GM19438 (cell line): ENCODE results near the gene C1orf35.
A peak's percentile ranks its signal among the peaks of the same experiment; 100 is the strongest.

Source experiments
- ATAC-seq: cut with Tn5 transposase; IDR thresholded peaks from one replicate; pipeline ENCODE4 v1.9.1; 2021; ENCODE audit warnings: low read depth; ENCODE audit not compliant: unreplicated experiment

The C1orf35 gene

DNA sequence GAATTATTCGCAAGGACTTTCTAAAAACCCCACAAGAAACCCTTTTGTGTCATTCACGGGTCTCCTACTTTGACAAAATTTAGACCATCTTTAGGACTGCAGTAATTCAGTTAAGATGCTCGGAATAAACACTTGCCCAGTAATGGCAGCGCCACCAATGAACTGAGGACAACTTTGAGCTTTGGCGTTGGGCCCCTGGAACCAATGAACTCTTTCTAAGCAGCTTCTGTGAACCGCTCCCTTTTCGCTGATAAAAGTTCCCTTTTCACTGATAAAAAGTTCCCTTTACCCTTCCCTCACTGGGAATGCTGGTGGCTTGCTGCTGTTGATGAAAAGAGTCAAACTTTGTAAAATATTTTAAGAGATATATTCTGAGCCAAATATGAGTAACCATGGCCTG is 7.4 kb upstream of the C1orf35 start:
- no peak for ATAC-seq

DNA sequence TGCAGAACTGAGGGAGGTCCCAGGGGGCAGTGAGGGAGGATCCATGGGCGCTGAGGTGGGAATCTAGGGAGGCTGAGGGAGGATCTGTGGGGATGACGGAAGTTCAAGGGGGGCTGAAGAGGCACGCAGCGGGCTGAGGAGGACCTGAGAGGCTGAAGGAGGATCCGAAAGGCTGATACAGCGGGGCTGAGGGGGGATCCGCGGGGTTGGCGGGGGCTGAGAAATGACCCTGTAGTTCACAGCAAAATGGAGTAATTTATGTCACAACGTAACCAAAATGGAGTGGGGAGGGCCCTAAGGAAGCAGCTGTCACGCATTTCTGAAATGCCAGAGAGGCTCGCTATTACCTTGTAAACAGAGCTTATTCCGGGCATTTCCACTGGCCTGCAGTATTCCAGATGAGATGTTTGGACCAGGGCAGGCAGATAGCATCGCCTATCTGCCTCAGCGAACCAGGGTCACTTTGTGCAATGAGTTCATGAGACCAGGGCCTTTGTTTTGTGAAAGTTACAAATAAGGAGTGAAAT is 6.9 kb upstream of the C1orf35 start:
- ATAC-seq = no peak

DNA sequence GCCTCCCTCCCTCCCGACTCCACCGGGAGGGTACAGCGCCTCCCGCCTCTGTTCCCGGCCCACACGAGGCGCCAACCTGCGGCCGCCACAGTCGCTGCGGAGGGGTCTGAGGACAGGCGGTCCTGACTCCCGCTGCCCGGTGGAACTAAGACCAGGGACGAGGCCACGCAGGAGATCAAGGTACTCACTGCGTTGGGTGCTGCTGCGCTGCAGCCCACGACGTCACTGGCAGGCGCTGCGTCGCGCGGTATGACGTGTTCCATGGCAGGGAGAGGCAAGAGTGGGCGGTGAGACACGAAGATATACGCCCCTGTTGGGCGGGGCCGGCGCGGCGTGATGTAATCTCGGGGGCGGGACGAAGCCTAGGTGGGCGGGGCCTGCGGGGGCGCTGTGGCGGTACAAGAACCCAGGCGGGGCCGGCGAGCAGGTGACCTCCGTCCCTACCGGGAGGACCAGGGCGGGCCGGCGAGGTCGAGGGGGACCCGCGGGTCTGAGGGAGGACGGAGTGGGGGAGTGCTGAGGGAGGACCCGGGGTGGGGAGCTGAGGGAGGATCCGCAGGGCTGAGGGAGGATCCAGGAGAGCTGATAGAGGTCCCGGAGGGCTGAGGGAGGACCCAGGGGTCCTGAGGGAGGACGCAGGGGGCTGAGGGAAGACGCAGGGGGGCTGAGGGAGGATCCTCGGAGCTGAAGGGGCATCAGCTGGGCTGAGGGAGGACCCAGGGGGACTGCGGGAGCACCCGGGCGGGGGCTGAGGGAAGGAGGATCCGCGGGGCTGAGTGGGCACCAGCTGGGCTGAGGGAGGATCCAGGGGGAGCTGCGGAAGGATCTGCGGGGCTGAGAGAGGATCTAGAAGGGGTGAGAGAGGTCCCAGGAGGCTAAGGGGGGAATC is 6.2 kb upstream of the C1orf35 start, which contains the start of gene MRPL55:
TSS of gene MRPL55 (minus strand) at position 227 of the 889 bp plus-strand sequence. CDS start 1,039 bp downstream, outside the sequence.
- ATAC-seq = peak; percentile 87

DNA sequence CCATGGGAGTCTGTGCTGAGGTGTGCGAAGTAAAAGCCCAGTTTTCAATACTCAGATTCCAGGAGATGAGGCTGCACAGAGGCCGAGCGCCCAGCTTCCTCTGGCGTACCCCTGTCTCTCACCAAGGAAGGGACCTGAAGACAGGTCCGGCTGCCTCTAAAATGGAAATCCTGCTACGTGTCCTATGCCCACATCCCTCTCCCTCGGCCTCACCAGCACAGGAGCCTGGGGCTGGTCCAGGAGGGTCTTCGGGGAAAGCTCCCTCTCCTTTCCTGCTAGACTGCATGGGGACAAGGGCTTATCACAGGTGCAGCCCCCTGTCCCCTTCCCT is 5.6 kb upstream of the C1orf35 start:
- no peak for ATAC-seq

DNA sequence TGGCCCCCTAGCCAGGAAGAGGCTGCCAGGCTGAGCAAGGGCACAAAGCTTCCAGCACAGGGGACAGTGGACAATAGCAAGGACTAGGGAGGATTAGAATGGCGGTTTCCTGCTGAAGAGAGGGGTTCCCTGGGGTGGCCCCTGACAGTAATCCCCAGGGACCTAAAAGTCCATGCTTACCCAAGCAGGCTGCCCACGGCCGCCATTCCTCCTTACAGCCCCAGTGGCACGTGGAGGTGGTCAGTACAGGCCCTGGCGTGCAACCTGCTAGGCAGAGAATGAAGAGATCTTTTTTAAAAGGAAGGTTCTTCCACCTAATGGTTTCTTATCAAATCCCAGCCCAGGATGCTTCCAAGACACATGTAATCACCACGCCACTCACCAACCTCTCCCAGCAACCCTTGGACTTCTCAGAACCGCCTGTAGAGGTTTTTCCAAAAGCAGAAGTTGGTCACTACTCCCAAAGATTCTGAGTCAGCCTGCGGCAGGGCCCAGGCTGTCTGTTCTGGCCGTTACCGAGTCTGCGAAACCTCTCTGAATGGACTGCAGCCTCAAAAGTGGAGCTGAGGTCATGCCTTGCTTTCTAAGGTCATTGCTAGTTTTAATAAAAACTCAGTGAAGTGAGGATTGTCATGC is 5.0 kb upstream of the C1orf35 start:
- no peak for ATAC-seq

DNA sequence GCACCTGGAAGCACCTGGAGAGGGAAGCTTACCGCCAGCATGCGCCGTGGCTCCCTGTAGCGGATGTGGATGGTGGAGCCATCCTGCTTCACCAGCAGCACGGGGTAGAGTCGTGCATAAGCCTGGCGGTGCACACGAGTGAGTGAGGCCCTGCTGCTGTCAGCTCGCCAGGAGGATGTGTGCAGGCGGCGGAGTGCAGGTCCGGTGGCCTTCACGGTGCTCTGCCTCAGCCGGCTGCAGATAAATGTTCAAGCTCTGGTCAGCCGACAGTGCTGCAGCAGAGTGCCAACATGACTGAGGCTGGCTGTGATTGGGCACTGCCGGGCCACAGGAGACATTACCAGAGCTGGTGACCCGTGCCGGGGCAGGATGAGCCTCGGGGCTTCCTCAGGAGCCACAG is 4.5 kb upstream of the C1orf35 start:
- ATAC-seq = no peak

DNA sequence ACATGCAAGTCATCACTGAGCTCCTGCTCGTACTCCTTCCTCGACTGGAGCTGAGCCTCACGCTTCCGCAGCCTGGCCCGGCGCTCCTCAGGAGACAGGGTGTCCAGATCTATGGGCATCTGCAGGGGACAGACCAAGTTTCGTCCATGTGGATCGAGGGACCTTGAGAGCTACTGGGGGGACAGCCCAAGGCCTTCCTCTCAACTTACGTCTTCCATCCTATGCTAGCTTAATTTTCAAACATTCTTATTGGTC is 3.6 kb upstream of the C1orf35 start:
- no peak for ATAC-seq

DNA sequence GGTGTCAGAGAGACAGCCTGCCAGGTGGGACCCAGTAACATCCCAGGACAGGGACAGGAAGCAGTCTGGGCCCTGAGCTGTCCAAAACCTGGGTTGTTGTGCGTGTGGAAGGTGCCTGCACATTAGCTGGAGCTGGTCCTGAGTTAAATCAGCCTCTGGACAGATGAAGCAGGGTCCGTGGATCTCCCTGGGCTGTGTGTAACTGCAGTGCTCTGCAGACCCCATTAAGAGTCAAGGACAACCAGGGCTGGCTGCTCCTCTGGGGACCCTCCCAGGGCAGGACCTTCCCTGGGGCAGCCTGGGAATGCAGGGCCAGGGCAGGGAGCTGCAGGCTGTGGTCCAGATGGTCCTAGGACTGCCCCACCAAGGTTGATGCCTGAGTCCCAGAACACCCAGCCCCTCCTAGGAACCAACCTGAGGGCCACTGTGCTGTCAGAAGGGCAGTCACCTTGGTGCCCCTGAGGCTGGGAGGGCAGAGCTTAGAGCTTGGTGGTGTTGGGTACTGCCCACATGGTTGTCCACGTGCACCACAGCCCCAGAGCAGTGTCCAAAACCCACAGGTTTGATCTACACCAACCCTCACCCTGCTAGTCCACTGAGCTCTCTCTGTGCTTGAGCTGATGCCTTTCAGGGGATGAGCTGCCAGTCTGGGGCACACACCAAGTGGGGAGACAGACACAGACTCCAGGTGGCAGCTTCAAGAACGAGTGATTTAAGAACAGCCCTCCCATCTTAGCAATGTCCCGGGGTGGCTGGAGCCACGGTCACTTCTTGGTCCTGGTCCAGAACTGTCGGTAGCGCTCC is 3.1 kb upstream of the C1orf35 start:
- no peak for ATAC-seq

DNA sequence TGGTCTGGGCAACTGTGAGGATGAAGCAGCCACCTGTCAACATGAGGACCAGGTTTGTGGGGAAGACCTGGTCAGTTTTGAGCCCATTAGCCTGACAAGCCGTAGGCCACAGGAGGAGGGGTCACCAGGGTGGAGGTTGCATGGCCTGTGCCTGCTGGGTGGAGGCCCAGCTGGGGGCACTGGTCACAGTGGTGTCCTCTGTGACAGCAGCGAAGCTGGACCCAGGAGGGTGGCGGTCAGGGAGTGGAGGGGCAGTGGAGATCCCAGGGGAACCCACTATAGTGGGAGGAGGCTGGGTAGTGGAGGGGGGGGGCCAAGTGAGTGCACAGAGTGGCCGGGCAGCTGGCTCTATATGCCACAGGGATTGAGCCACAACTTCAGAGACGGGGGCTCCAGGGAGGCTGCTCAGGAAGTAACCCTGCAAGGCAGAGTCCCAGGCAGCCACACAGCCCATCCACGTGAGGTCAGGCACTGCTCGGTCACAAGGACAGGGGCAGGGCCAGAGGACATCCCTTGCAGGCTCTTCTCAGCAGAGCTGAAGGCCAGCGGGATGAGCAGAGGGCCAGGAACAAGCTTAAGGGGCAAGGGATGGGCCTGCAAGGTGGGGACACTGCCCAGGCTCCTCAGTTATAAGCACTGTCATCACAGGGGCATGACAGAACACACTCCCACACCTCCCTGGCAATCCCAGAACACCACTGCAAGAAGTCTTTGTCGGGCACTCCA is 2.3 kb upstream of the C1orf35 start:
- no peak for ATAC-seq

DNA sequence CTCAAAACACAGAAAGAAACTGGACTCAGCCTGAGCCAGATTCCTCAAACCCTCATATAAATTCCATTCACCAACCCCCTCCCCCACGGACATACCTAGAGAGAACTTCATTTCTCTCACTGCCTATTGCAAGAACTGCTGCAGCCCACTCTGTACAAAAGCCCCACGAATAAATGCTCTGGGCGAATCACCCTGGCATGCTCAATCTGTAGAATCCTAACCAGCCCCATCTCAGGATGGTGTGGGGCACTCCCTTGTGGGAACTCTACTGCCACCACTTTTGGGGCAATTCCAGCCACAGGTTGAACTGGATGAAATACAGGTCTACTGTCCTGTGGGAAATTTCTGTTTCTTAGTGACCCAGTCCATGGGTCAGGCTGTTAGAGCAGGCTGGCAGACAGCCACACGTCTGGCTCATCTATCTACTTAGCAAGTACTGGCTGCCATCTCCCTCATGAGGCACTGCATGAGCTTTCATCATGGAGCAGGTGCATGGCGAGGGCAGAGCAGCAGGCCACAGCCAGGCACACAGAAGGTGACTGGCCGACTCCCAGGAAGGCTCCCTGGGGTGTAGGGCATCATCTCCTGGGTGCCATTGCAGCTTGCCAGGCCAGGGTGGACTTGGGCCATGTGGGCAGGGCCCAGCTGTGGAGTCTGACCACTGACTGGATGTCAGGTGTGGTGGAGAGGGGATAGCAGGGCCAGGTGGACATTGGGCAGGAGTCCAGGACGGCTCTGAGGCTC is 1.6 kb upstream of the C1orf35 start:
- ATAC-seq = no peak

DNA sequence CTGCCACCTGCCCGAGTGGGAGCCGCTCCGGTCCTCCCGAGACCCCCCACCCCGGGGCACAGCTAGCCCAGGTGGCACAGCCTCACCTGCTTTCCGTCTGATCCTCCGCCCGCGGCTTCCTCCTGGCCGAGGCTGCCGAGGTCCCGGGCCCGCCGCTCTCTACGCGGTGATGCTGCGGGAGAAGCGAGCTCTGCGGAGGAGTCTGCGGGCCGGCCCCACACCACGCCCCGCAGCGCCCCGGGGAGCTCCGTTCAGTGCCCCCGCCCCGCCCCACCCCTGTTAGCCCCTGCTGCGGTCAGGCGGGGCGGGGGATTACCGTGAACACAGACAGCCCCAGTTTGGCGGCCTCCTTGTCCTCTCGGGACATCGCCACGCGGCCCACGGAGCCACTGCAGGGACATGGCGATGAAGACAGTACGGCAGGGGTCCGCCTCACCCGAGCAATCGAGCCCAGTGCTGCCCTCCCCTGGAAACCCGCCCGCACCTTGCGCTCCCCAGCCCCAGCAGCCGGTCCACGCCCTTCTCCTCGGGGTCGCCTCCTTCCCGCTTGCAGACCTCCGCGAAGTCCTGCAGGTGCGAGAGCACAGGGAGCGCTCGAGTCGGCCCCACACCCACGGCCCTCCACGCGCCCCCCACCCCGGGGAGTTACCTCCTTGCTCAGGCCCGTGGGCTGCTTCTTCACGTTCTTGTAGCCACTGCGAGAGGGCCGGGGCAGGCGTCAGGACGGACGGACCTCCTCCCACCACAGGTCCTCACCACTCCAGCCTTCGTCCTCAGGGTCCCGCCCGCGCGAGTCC is 933 bp downstream of the C1orf35 start:
- peak; percentile 25 for ATAC-seq

DNA sequence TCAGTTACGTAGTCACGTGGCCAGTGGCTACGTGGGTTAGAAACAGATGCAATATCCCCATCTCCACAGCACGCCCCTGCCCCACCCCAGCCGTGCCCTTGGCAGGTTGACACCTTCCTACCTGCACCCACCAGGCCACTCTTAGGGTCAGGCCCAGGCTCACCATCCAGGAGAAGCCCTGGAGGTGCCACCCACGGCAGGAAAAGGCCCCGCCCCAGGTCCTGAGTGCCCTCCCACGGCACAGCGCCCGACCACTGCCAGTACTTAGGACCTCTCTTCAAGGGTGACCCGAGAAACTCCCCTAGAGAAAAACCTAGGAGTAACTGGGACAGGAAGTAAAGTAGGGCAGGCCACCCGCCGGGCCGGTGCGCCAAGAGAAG is 1.5 kb downstream of the C1orf35 start:
- no peak for ATAC-seq

DNA sequence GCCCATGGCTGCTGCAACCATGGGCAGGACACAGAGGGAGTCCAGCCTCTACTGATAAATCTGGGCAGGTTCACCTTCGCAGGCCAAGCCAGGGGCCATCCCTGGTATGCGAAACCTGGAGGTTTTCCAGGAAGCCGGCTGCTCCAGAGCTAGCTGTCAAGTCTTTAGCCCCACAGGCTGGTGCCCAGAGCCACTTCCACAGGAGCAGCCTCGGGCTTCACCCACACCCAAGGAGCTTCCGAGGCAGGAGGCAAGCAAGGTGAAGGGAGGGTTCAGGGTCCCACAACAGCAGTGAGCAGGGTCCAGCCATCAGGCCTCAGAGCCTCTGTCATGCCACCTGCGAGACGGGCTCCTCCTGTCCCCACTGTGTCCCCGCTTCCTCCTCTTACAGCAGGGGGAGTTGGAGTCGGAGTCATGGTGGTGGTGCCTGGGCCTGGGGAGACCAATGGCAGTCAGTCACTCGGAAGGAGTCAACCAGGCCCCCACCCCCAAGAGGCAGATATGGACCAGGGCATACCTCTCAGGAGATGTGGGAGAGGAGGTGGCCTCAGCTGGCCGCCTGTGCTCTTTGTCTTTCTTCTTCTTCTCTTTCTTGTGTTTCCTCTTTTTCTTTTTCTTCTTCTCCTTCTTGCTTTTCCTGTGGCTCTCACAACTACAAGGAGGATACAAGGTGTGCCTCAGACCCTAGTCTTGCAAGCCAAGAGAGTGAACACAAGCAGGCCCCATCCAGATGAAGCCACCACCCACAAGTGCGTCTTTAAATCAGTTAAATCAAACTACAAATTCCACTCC is 2.1 kb downstream of the C1orf35 start:
- no peak for ATAC-seq

DNA sequence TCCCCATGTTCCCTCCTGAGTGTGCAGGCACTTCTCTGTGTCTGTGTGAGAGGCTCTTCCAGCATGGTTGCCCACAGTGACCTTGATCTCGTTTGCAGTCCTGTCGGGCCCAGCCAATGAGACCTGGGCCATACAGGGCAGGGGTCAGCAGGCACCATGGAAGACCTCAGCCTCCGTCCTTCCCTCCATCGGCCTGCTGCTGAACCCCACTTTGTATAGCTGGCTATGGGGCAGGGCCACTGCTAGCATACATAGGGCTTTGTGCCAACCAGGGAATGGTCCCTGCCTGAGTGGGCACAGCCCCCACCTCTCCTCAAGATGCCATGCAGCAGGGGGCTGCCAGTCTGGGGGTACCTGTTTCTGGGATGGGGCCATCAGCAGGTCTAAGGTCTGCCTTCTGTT is 3.8 kb downstream of the C1orf35 start:
- no peak for ATAC-seq

DNA sequence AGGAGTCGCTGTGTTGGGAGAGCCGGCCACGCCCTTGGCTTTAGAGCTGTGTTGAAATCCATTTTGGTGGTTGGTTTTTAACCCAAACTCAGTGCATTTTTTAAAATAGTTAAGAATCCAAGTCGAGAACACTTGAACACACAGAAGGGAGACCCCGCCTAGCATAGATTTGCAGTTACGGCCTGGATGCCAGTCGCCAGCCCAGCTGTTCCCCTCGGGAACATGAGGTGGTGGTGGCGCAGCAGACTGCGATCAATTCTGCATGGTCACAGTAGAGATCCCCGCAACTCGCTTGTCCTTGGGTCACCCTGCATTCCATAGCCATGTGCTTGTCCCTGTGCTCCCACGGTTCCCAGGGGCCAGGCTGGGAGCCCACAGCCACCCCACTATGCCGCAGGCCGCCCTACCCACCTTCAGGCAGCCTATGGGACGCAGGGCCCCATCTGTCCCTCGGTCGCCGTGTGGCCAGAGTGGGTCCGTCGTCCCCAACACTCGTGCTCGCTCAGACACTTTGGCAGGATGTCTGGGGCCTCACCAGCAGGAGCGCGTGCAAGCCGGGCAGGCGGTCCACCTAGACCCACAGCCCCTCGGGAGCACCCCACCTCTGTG is 4.7 kb downstream of the C1orf35 start:
- no peak for ATAC-seq

DNA sequence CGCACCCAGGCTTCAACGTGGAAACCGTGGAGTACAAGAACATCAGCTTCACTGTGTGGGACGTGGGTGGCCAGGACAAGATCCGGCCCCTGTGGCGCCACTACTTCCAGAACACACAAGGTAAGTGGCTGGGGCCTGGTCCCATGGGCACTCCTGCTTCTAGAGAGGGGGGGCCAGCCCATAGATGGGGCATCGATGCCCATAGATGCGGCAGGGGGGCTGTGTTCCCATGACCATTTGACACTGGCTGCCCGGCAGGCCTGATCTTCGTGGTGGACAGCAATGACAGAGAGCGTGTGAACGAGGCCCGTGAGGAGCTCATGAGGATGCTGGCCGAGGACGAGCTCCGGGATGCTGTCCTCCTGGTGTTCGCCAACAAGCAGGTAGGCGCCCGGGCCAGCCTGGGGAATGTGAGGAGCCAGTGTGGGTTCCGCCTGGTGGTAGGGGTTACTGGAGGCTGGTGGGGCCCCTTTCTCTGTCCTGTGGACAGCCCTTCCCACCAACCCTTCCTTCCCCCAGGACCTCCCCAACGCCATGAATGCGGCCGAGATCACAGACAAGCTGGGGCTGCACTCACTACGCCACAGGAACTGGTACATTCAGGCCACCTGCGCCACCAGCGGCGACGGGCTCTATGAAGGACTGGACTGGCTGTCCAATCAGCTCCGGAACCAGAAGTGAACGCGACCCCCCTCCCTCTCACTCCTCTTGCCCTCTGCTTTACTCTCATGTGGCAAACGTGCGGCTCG is 5.6 kb downstream of the C1orf35 start:
- no peak for ATAC-seq
